Fibroblast of pulmonary artery (primary cell): ENCODE results near the gene PRKCE.

Experiments used
- DNase-seq: peaks from one replicate; pipeline ENCODE4 v3.0.0-alpha.2; 2010; ENCODE audit warnings: low read depth
- H3K4me3 ChIP-seq: replicated peaks from 2 replicates; pipeline ENCODE4 v1.5.1; 2011; ENCODE audit warnings: low read depth, mild to moderate bottlenecking, control low read depth, low read length, moderate library complexity
- TF ChIP-seq, protein P1 (sequence below): IDR thresholded peaks from 2 replicates; pipeline ENCODE4 v1.5.1; 2011; ENCODE audit warnings: mild to moderate bottlenecking, control low read depth, low read length, inconsistent platforms; ENCODE audit errors: missing control alignments

Gene PRKCE

DNA sequence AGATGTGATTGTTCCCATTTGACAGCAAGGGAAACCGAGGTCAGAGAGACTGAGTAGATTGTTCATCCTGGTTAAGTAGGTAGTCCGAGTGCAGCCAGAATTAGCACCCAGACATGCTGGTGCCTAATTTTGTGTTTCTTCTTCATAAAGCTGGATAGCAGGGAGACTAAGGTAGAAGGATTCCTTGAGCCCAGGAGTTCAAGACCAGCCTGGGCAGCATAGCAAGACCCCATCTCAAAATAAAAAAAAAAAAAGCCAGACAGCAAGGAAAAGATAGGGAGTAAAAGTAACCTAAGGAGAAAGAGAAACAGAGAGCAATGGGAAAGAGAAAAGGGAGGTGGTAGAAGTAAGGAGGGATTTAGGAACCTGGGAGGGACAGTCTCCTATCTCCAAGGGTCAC is 120.6 kb downstream of the PRKCE start:
- H3K4me3 ChIP-seq, result no peak overlapping the region
- no peak for DNase-seq
- TF ChIP-seq, protein P1, sequence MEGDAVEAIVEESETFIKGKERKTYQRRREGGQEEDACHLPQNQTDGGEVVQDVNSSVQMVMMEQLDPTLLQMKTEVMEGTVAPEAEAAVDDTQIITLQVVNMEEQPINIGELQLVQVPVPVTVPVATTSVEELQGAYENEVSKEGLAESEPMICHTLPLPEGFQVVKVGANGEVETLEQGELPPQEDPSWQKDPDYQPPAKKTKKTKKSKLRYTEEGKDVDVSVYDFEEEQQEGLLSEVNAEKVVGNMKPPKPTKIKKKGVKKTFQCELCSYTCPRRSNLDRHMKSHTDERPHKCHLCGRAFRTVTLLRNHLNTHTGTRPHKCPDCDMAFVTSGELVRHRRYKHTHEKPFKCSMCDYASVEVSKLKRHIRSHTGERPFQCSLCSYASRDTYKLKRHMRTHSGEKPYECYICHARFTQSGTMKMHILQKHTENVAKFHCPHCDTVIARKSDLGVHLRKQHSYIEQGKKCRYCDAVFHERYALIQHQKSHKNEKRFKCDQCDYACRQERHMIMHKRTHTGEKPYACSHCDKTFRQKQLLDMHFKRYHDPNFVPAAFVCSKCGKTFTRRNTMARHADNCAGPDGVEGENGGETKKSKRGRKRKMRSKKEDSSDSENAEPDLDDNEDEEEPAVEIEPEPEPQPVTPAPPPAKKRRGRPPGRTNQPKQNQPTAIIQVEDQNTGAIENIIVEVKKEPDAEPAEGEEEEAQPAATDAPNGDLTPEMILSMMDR, result no peak

GRCh38 chr2:45773909-45774308 is 122.4 kb downstream of the PRKCE start:
- TF ChIP-seq, protein P1, result no peak
- no peak for DNase-seq
- H3K4me3 ChIP-seq, result no peak overlapping the region

- no peak for DNase-seq
- H3K4me3 ChIP-seq, result no peak overlapping the region
- TF ChIP-seq, protein P1, result no peak
Observed at GRCh38 chr2:45774688-45775244, 123.3 kb downstream of the PRKCE start.

DNA sequence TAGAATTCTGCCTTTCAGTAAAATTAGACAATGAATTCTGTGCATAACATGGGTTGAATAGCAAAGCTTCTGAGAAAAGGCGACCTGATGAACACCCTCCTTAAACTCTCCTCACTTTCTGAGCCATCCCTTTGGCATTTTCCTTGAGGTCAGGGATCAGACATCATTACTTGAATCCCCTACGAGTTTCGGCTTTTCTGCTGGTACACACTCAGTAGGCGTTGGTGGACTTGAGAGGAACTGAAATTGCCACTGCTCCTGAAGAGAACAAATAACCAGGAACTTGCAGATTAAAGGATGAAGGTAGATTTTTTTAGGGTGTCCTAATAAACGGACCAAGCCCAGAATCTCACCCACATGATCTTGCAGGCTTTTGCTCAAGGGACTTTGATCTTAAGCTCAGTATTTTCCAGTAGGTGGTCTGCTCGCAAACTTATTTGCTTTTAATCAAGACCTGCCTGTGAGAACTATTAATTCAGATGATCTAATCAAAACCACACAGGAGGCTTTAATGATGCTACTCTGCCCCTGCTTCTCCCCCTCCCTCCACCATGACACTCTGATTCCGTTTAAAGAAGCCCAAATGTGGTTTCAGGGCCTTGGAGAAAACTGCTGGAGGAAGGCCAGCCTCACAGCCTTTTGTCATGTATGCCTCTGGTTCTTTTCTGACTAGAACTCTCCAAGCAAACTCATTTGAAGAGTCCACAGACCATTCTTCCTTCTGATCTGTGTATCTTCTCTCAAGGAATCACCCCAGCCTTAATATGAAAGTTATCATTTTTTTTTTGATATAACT is 124.9 kb downstream of the PRKCE start:
- H3K4me3 ChIP-seq, result no peak overlapping the region
- DNase-seq, result no peak
- TF ChIP-seq, protein P1, result no peak

DNA sequence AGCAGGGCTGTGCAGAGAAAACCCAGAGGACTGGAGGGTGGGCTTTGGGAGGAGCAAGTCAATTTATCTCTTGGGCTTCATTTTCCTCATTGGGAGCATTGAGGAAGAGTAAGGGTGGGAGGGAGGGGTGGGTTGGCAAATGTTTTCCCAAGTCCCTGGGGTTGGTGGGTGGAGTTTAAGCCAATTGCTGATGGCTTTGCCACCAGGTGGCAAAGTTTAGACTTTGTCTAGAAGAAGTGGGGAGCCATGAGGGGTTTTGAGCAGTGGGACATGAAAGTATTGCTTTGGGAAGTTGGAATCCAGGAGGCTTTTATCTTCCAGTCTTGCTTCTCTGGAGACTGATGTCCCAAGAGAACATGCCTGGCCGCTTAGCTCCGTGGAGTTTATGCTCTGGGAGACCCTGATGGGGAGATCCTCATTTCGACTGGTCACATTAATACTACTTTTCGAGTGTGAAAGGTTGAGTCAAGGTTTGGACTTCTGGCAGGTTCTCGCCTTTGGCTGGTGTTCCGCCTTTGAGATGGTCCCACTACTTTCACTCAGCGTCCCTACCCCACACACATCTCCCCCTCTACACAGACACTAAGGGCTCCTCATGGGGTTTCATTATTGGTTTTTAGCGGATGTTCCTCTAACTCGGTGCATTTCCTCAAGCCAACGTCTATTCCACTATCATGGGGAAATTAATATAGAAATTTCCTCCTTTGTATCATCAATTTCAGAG is 126.7 kb downstream of the PRKCE start:
- DNase-seq, result no peak
- TF ChIP-seq, protein P1, result no peak
- H3K4me3 ChIP-seq, result no peak overlapping the region

DNA sequence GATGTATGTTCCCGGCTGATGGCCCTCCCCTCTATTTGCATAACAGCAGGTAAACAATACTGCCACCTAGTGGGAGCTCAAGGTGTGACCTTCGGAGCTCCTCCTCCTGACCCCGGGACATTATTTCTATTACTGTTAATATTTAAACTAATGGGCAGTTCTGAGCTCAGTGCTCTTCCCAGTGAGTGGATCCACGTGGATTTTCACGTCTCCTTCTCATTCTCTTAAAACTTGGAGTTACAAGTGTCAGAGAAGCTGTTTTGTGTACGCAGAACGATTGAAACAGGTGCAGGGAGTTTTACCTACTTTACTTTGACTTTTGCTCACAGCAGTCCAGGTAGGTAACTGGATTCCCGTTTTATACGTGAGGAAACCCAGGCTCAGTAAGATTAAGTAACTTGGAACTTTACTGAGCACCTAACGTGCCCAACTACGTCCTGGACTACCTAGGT is 127.3 kb downstream of the PRKCE start:
- TF ChIP-seq, protein P1, result peak; percentile 75
- DNase-seq, result peak; percentile 79
- H3K4me3 ChIP-seq, result no peak overlapping the region
